ENCODE data around the gene FAM163B.

- TF ChIP-seq KLF13 (tag; IDR thresholded peaks at IDR 0.05; ENCODE audit: borderline replicate concordance, low read depth): no peak
- no peak for TF ChIP-seq SETDB1 (IDR thresholded peaks at IDR 0.05; ENCODE audit: low read length)
- TF ChIP-seq HDAC6 (IDR thresholded peaks at IDR 0.05; ENCODE audit: low read depth, low read length): no peak
- no peak for TF ChIP-seq MED1 (CRISPR knock-in tag; IDR thresholded peaks at IDR 0.05; ENCODE audit: borderline replicate concordance)
These were observed 33.8 kb downstream of the FAM163B start for GRCh38 chr9:133575186-133576030.

All from K562 (cell line).